Left lung (tissue), 10 donors: ENCODE data around the gene PLA2G4F. TPM values are rescaled to one million over a fixed set of nuclear protein-coding genes. Genes with fewer than 3 reads are reported as not detected.
"Not testable (repeated sequence)": the region's sequence is repeated elsewhere in the genome, so short reads cannot be mapped to it uniquely, and the experiment has no call there.

ENCODE experiments used
- ATAC-seq: fragments of 200-7000 bp; cut with Tn5 transposase; one replicate; pipeline ENCODE4 v1.9.1; 2020; ENCODE audit warnings: moderate library complexity
- DNase-seq, 4 donors: peaks; one replicate each; pipeline ENCODE4 v3.0.0-alpha.2; 2013 to 2020
- H3K27ac ChIP-seq, 2 donors: fragments of 200-600 bp; sonication (generic) in 1 of 2; one replicate each; pipeline versions ENCODE4 v1.5.0 to v1.8.0; 2020 to 2021
- H3K27me3 ChIP-seq, 2 donors: fragments of 200-600 bp; sonication (generic) in 1 of 2; one replicate each; pipeline versions ENCODE4 v1.5.0 to v1.8.0; 2020 to 2021
- H3K36me3 ChIP-seq, 2 donors: fragments of 200-600 bp; sonication (generic) in 1 of 2; one replicate each; pipeline versions ENCODE4 v1.5.0 to v1.8.0; 2020 to 2021
- H3K4me1 ChIP-seq, 2 donors: fragments of 200-600 bp; one replicate each; pipeline ENCODE4 v1.8.0; 2021
- H3K4me3 ChIP-seq, 2 donors: fragments of 200-600 bp; sonication (generic) in 1 of 2; one replicate each; pipeline versions ENCODE4 v1.5.0 to v1.8.0; 2020 to 2021; ENCODE audit warnings: mild to moderate bottlenecking in 1 of 2
- H3K9me3 ChIP-seq, 2 donors: fragments of 200-600 bp; sonication (generic) in 1 of 2; one replicate each; pipeline versions ENCODE4 v1.5.0 to v1.8.0; 2020 to 2021
- CTCF ChIP-seq, 2 donors: fragments of 200-600 bp; sonication (generic) in 1 of 2; IDR thresholded peaks; one replicate each; pipeline versions ENCODE4 v1.5.0 to v1.8.0; 2021; ENCODE audit warnings: antibody characterized with exemption in 2 of 2
- intact Hi-C, 2 donors: fragments of 100-400 bp; cut with DNase I; formaldehyde crosslinking; loops; one replicate each; pipeline versions ENCODE4 v1.11.2 to v1.14.2; 2022
- polyA plus RNA-seq, 6 donors: library from polyadenylated mRNA; unstranded; fragments of 120-200 nt; gene quantifications; one replicate each; pipeline ENCODE4 v1.2.1, GENCODE V29; 2013; ENCODE audit not compliant: insufficient read length in 6 of 6
- total RNA-seq, 2 donors: library from RNA; stranded (reverse); fragmentation: NEBNext Ultra II Directional; extraction: Animal tissue kit (Norgen Biotek cat#: 25700); gene quantifications; one replicate each; pipeline ENCODE4 v1.2.1, GENCODE V29; 2021
- donor health status: DM: no; HTN: yes; CAD: no.
- donor health status: DM: no; HTN: no; CAD: no.

The PLA2G4F gene
- total and polyA plus RNA-seq, 8 donors, result 3.1 to 100 (median 12.7) TPM

DNA sequence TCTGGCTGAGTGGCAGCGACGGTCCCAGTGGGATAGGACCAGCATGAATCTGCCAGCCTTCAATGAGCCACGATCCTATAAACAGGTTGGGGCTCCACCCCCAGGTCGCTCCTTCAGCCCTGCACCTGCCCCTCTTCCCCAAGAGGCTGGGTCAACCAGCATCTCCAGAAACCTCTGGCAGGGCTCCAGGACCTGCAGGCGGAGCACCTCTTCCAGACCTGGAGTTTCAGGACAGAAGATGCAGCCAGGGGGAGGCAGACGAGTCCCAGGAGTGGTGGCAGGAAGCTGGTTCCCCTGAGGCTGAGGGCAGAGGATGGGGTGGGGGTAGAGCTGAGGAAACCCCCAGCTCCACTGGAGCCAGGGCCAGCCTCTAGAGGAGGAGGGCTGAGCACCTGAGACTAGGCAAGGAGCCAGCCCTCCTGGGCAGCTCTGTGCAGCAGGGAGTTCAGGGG is 61.9 kb downstream of the PLA2G4F start, which contains the start of gene PLA2G4D:
Gene PLA2G4D (minus strand): TSS at position 51 of the 452 bp plus-strand sequence. CDS start 103 bp downstream, outside the sequence.
- intact Hi-C loops, result no loop called here
- Histone ChIP-seq H3K4me1 (no peaks in the 10 kb centered on the region), H3K27me3 (no peaks in the 10 kb centered on the region), H3K9me3 (no peaks in the 10 kb centered on the region), H3K36me3 (no peaks in the 10 kb centered on the region), H3K27ac (no peak within 1 kb of the TSS), H3K4me3 (no peak within 1 kb of the TSS)
- no peak for TF ChIP-seq CTCF (IDR thresholded peaks at IDR 0.05)
- peak; percentile 87 for ATAC-seq
- peak in 3 of 4 donors; percentile 50 to 79 (median 77) for DNase-seq

GRCh38 chr15:42093966-42094365 is 62.5 kb downstream of the PLA2G4F start:
- intact Hi-C loops, result no loop called here
- no peaks in the 10 kb centered on the region for H3K36me3 ChIP-seq
- H3K4me1 ChIP-seq, result no peaks in the 10 kb centered on the region
- DNase-seq, result no peak
- H3K4me3 ChIP-seq, result no peak overlapping the region
- H3K27me3 ChIP-seq, result no peaks in the 10 kb centered on the region
- no peak overlapping the region for H3K27ac ChIP-seq
- no peaks in the 10 kb centered on the region for H3K9me3 ChIP-seq
- no peak for TF ChIP-seq CTCF (IDR thresholded peaks at IDR 0.05)
- no peak for ATAC-seq

DNA sequence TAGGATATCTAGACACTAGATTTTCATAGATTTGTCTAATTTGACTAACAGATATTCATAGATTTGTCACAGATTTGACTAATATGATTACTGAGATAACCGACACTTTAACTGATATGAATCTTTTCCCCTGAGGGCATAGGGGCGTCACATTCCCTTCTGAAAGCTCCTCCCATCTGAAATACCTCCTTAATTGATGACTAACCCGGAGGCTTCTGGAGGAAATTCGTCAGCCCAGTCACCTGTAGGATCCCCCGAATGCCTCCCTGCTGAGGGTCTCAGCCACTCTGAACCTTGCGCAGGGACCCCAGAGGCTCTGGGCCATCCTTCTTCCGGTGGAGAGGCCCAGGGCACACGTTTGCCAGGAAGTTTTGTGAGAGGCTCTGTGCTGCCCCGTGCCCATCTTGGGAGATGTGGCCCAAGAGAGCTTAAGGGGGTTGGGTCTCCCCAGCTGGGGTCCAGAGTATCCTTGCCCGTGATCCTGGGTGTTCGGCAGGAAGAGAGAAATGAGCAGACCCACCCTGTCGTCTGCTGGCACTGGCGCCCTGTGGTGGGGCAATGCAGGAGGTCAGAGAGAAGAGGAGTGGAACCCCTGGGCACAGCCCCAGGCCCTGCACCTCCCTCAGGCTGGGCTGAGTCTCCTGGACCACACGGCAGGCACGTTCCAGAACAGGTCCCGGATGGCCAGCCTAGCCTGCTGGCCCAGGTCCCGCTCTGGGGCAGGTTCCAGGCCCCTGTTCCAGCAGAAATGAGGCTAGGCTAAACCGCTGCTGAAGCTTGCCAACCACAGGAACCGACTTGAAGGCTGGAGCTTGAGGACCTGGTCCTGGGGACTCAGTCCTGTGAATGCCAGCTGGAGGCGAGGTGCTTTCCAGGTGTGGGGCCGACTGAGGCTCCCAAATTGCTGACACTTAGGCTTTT is 63.8 kb downstream of the PLA2G4F start:
- no peak for TF ChIP-seq CTCF (IDR thresholded peaks at IDR 0.05)
- H3K4me1 ChIP-seq, result no peaks in the 10 kb centered on the region
- no peaks in the 10 kb centered on the region for H3K9me3 ChIP-seq
- H3K27ac ChIP-seq, result no peak overlapping the region
- ATAC-seq (no peak), DNase-seq (peak in 1 of 4 donors; percentile 55)
- no peaks in the 10 kb centered on the region for H3K27me3 ChIP-seq
- no peaks in the 10 kb centered on the region for H3K36me3 ChIP-seq
- intact Hi-C loops, result no loop called here
- no peak overlapping the region for H3K4me3 ChIP-seq

- ATAC-seq, intact Hi-C loops, H3K27me3 ChIP-seq, H3K4me1 ChIP-seq, H3K36me3 ChIP-seq, H3K4me3 ChIP-seq, H3K27ac ChIP-seq, H3K9me3 ChIP-seq, DNase-seq: not testable (repeated sequence)
These were observed 64.6 kb downstream of the PLA2G4F start for GRCh38 chr15:42091753-42092397.

DNA sequence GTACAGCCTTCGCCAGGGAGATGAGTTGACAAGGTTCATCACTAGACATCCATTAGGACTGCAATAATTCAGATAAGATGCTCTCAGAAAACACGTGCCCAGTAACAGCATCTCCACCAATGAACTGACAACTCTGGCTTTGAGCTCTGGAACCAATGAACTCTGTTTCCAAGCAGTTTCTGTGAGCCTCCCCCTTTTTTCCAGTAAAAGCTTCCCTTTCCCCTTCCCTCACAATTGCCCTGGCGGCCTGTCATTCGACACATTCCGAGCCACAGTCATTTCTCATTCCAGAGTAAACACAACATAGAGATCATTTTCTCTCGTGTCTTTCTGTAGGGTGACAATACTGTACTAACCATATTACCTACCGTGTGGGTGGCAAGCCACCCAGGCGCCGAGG is 65.7 kb downstream of the PLA2G4F start:
- no peak overlapping the region for H3K4me3 ChIP-seq
- no peak for TF ChIP-seq CTCF (IDR thresholded peaks at IDR 0.05)
- no peaks in the 10 kb centered on the region for H3K4me1 ChIP-seq
- H3K27me3 ChIP-seq, result no peaks in the 10 kb centered on the region
- no peaks in the 10 kb centered on the region for H3K36me3 ChIP-seq
- no peaks in the 10 kb centered on the region for H3K9me3 ChIP-seq
- DNase-seq (peak in 1 of 4 donors; percentile 24), ATAC-seq (no peak)
- intact Hi-C loops, result no loop called here
- H3K27ac ChIP-seq, result no peak overlapping the region
